GM18858 (cell line): ENCODE data around the gene TCP11L2.
"Not testable (repeated sequence)": the region's sequence is repeated elsewhere in the genome, so short reads cannot be mapped to it uniquely, and the experiment has no call there.

ENCODE experiments used
- ATAC-seq: cut with Tn5 transposase; IDR thresholded peaks from one replicate; pipeline ENCODE4 v1.9.1; 2021; ENCODE audit not compliant: unreplicated experiment

The TCP11L2 gene

GRCh38 chr12:106342397-106343213, 40.1 kb downstream of the TCP11L2 start:
- ATAC-seq, result no peak

- no peak for ATAC-seq
These were observed 40.6 kb downstream of the TCP11L2 start for GRCh38 chr12:106343214-106343528.

GRCh38 chr12:106344131-106344530, 41.6 kb downstream of the TCP11L2 start:
- no peak for ATAC-seq

- ATAC-seq, result no peak
These were observed 43.2 kb downstream of the TCP11L2 start for GRCh38 chr12:106345746-106346145.

- ATAC-seq, result no peak
These were observed 45.9 kb downstream of the TCP11L2 start for GRCh38 chr12:106348411-106348810.

GRCh38 chr12:106353175-106353574, 50.6 kb downstream of the TCP11L2 start:
- ATAC-seq, result no peak

GRCh38 chr12:106357549-106358395, 55.2 kb downstream of the TCP11L2 start, which contains the start of gene POLR3B:
Gene POLR3B, plus strand, starts transcription at chr12:106357748. Its CDS starts 132 bp downstream, at chr12:106357880.
- peak; percentile 82 for ATAC-seq

GRCh38 chr12:106358396-106359241, 56.1 kb downstream of the TCP11L2 start:
- no peak for ATAC-seq

- no peak for ATAC-seq
These were observed 57.3 kb downstream of the TCP11L2 start for GRCh38 chr12:106359646-106360399.

- ATAC-seq, result no peak
These were observed 58.0 kb downstream of the TCP11L2 start for GRCh38 chr12:106360400-106360994.

- no peak for ATAC-seq
These were observed 60.4 kb downstream of the TCP11L2 start for GRCh38 chr12:106362971-106363370.

GRCh38 chr12:106364261-106364660, 61.7 kb downstream of the TCP11L2 start:
- no peak for ATAC-seq

- no peak for ATAC-seq
These were observed 67.3 kb downstream of the TCP11L2 start for GRCh38 chr12:106369624-106370346.

GRCh38 chr12:106378788-106379187, 76.3 kb downstream of the TCP11L2 start:
- ATAC-seq, result no peak

GRCh38 chr12:106380954-106381353, 78.4 kb downstream of the TCP11L2 start:
- no peak for ATAC-seq

- ATAC-seq, result not testable (repeated sequence)
These were observed 79.3 kb downstream of the TCP11L2 start for GRCh38 chr12:106381866-106382265.

- no peak for ATAC-seq
These were observed 84.4 kb downstream of the TCP11L2 start for GRCh38 chr12:106386813-106387535.

- ATAC-seq, result no peak
These were observed 85.4 kb downstream of the TCP11L2 start for GRCh38 chr12:106387848-106388377.
